H1 (cell line): Measurements from ENCODE around the gene TTC3. TPM values are rescaled to one million over a fixed set of nuclear protein-coding genes. Genes with fewer than 3 reads are reported as not detected.

Experiments
- CTCF ChIA-PET: fragments of 300-600 bp; sonication (Branson Sonifier 250); formaldehyde crosslinking; loops from one replicate; lab custom pipeline; 2021; ENCODE audit not compliant: partially characterized antibody; lab: Charles Lee
- POLR2A ChIA-PET: fragments of 300-600 bp; sonication (Branson Sonifier 250); formaldehyde crosslinking; loops from one replicate; lab custom pipeline; 2021; ENCODE audit warnings: inconsistent platforms; ENCODE audit not compliant: partially characterized antibody; lab: Charles Lee
- DNase-seq, 2 experiments: peaks; one replicate each; pipeline versions ENCODE4 v3.0.0 to v3.0.0-alpha.2; 2010 to 2022; ENCODE audit warnings: low spot score in 2 of 2, low read depth in 1 of 2, mixed read lengths in 1 of 2
- FAIRE-seq: peaks from 2 replicates; lab custom pipeline; 2011; peaks lifted over from hg19 to GRCh38; lab: Jason Lieb, UNC
- H2AFZ ChIP-seq: 2 replicates; pipeline ENCODE4 v1.8.1; 2012; ENCODE audit warnings: low read length, inconsistent platforms
- H2AK5ac ChIP-seq: 2 replicates; pipeline ENCODE4 v1.6.1; 2013; ENCODE audit warnings: low read depth, low read length
- H2BK120ac ChIP-seq: replicated peaks from 2 replicates; pipeline ENCODE3; 2013; ENCODE audit warnings: low read depth, low read length, inconsistent platforms
- H2BK12ac ChIP-seq: 2 replicates; pipeline ENCODE4 v1.6.1; 2013; ENCODE audit warnings: low read depth, low read length
- H2BK15ac ChIP-seq: 2 replicates; pipeline ENCODE4 v1.6.1; 2013; ENCODE audit warnings: low read length
- H2BK20ac ChIP-seq: 2 replicates; pipeline ENCODE4 v1.6.1; 2013; ENCODE audit warnings: low read length
- H2BK5ac ChIP-seq: 2 replicates; pipeline ENCODE4 v1.6.1; 2013; ENCODE audit warnings: low read depth, low read length
- H3K14ac ChIP-seq: 2 replicates; pipeline ENCODE4 v1.6.1; 2013; ENCODE audit warnings: inconsistent platforms; ENCODE audit not compliant: insufficient read length
- H3K18ac ChIP-seq: 2 replicates; pipeline ENCODE4 v1.6.1; 2013; ENCODE audit warnings: low read length; ENCODE audit errors: extremely low read depth
- H3K23ac ChIP-seq: 2 replicates; pipeline ENCODE4 v1.6.1; 2013; ENCODE audit warnings: inconsistent platforms; ENCODE audit not compliant: insufficient read length
- H3K23me2 ChIP-seq: 2 replicates; pipeline ENCODE4 v1.6.1; 2013; ENCODE audit warnings: low read depth, low read length
- H3K27ac ChIP-seq: 2 replicates; pipeline ENCODE4 v1.6.1; 2011; ENCODE audit warnings: low read depth, low read length, inconsistent platforms
- H3K27me3 ChIP-seq, 4 experiments: replicated peaks in 1 of 4; 1 replicate in 1 of 4; 2 replicates in 3 of 4; pipeline versions ENCODE4 v1.6.1 to v1.8.1; 2011 to 2013; ENCODE audit warnings: low read length in 3 of 4, mild to moderate bottlenecking in 3 of 4, inconsistent platforms in 2 of 4, mixed read lengths in 2 of 4, moderate library complexity in 1 of 4; ENCODE audit not compliant: control insufficient read depth in 3 of 4, insufficient read depth in 3 of 4; ENCODE audit errors: extremely low read depth in 1 of 4
- H3K36me3 ChIP-seq, 4 experiments: 2 replicates each; pipeline versions ENCODE4 v1.6.1 to v1.8.1; 2011 to 2013; ENCODE audit warnings: mild to moderate bottlenecking in 4 of 4, low read length in 3 of 4, moderate library complexity in 2 of 4, control low read depth in 1 of 4, inconsistent platforms in 1 of 4; ENCODE audit not compliant: insufficient read depth in 4 of 4, control insufficient read depth in 2 of 4
- H3K4ac ChIP-seq: replicated peaks from 2 replicates; pipeline ENCODE3; 2013; ENCODE audit warnings: low read length, low read depth, mixed read lengths, inconsistent platforms; ENCODE audit not compliant: insufficient read length
- H3K4me1 ChIP-seq, 4 experiments: replicated peaks in 1 of 4; 1 replicate in 1 of 4; 2 replicates in 3 of 4; pipeline versions ENCODE4 v1.6.1 to v1.8.1; 2011 to 2013; ENCODE audit warnings: low read length in 3 of 4, inconsistent platforms in 2 of 4, mixed read lengths in 1 of 4; ENCODE audit not compliant: insufficient read depth in 4 of 4, control insufficient read depth in 3 of 4
- H3K4me2 ChIP-seq, 2 experiments: 2 replicates each; pipeline versions ENCODE4 v1.6.1 to v1.8.1; 2011 to 2013; ENCODE audit warnings: low read depth in 2 of 2, low read length in 2 of 2, control low read depth in 1 of 2, inconsistent platforms in 1 of 2, mild to moderate bottlenecking in 1 of 2; ENCODE audit not compliant: insufficient read depth in 1 of 2
- H3K4me3 ChIP-seq, 4 experiments: fragments of 200-600, 300-600 bp in 1 of 4; sonication (generic), shearing (Covaris generic), sonication (Bioruptor Twin) in 1 of 4; 2 replicates each; pipeline versions ENCODE4 v1.5.1 to v1.8.1; 2011 to 2016; ENCODE audit warnings: low read length in 4 of 4, low read depth in 3 of 4, control low read depth in 2 of 4, inconsistent platforms in 2 of 4, mild to moderate bottlenecking in 2 of 4, mixed read lengths in 1 of 4, moderate library complexity in 1 of 4; ENCODE audit not compliant: insufficient read depth in 2 of 4; ENCODE audit errors: extremely low read depth in 1 of 4
- H3K56ac ChIP-seq: replicated peaks from 2 replicates; pipeline ENCODE3; 2013; ENCODE audit warnings: low read depth, mild to moderate bottlenecking, mixed read lengths, low read length, inconsistent platforms; ENCODE audit not compliant: insufficient read length
- H3K79me1 ChIP-seq: 2 replicates; pipeline ENCODE4 v1.6.1; 2013; ENCODE audit warnings: low read depth, low read length, control low read depth
- H3K79me2 ChIP-seq, 2 experiments: 2 replicates each; pipeline versions ENCODE4 v1.6.1 to v1.8.1; 2012 to 2013; ENCODE audit warnings: low read length in 2 of 2, mild to moderate bottlenecking in 2 of 2, inconsistent platforms in 1 of 2; ENCODE audit not compliant: insufficient read depth in 2 of 2, control insufficient read depth in 1 of 2
- H3K9ac ChIP-seq, 4 experiments: replicated peaks in 1 of 4; 1 replicate in 1 of 4; 2 replicates in 3 of 4; pipeline versions ENCODE4 v1.6.1 to v1.8.1; 2011 to 2013; ENCODE audit warnings: low read depth in 3 of 4, low read length in 3 of 4, control low read depth in 2 of 4, mild to moderate bottlenecking in 2 of 4, moderate library complexity in 2 of 4, inconsistent platforms in 1 of 4; ENCODE audit errors: extremely low read depth in 1 of 4
- H3K9me3 ChIP-seq, 2 experiments: 2 replicates each; pipeline versions ENCODE4 v1.6.1 to v1.8.1; 2012 to 2013; ENCODE audit warnings: mild to moderate bottlenecking in 2 of 2, moderate library complexity in 2 of 2, control low read depth in 1 of 2, inconsistent platforms in 1 of 2, low read depth in 1 of 2, low read length in 1 of 2, mixed read lengths in 1 of 2; ENCODE audit not compliant: insufficient read depth in 2 of 2
- H4K20me1 ChIP-seq, 2 experiments: replicated peaks in 1 of 2; 2 replicates each; pipeline versions ENCODE3 to v1.8.1; 2011 to 2013; ENCODE audit warnings: inconsistent platforms in 2 of 2, low read length in 2 of 2, mild to moderate bottlenecking in 1 of 2; ENCODE audit not compliant: insufficient read depth in 2 of 2, control insufficient read depth in 1 of 2
- H4K5ac ChIP-seq: 2 replicates; pipeline ENCODE4 v1.6.1; 2013; ENCODE audit warnings: low read length, low read depth, mixed read lengths, inconsistent platforms; ENCODE audit not compliant: insufficient read length
- H4K8ac ChIP-seq: 2 replicates; pipeline ENCODE4 v1.8.0; 2013; ENCODE audit warnings: mild to moderate bottlenecking, moderate library complexity, low read length, inconsistent platforms; ENCODE audit not compliant: insufficient read depth; ENCODE audit errors: extremely low read depth
- H4K91ac ChIP-seq: replicated peaks from 2 replicates; pipeline ENCODE3; 2013; ENCODE audit warnings: low read length, mixed read lengths, inconsistent platforms; ENCODE audit not compliant: insufficient read length
- BRCA1 ChIP-seq: IDR thresholded peaks from 2 replicates; pipeline ENCODE4 v1.6.1; 2012; ENCODE audit warnings: low read depth, low read length, improper control_type of control experiment
- CHD2 ChIP-seq: IDR thresholded peaks from 2 replicates; pipeline ENCODE4 v1.6.1; 2012; ENCODE audit warnings: low read length, improper control_type of control experiment
- CTCF ChIP-seq, 3 experiments: IDR thresholded peaks; 1 replicate in 2 of 3; 2 replicates in 1 of 3; pipeline versions ENCODE4 v1.5.1 to v1.6.1; 2011; ENCODE audit warnings: low read length in 3 of 3, mild to moderate bottlenecking in 3 of 3, inconsistent platforms in 2 of 3, low read depth in 1 of 3, moderate library complexity in 1 of 3; ENCODE audit not compliant: insufficient read depth in 1 of 3; ENCODE audit errors: control extremely low read depth in 1 of 3
- E2F6 ChIP-seq: IDR thresholded peaks from 2 replicates; pipeline ENCODE4 v1.6.1; 2012; ENCODE audit warnings: inconsistent platforms
- FOSL1 ChIP-seq: IDR thresholded peaks from 2 replicates; pipeline ENCODE4 v1.6.1; 2011; ENCODE audit warnings: mild to moderate bottlenecking, low read depth, low read length, moderate library complexity; ENCODE audit not compliant: insufficient read depth
- GABPA ChIP-seq: IDR thresholded peaks from 2 replicates; pipeline ENCODE4 v1.6.1; 2011; ENCODE audit warnings: mild to moderate bottlenecking, low read length, moderate library complexity, borderline replicate concordance; ENCODE audit not compliant: insufficient read depth
- GTF2F1 ChIP-seq: IDR thresholded peaks from 2 replicates; pipeline ENCODE4 v1.6.1; 2012; ENCODE audit warnings: low read depth, low read length, improper control_type of control experiment, borderline replicate concordance
- NRF1 ChIP-seq: IDR thresholded peaks from 2 replicates; pipeline ENCODE4 v1.6.1; 2011; ENCODE audit warnings: mild to moderate bottlenecking, low read depth, low read length, improper control_type of control experiment
- RBBP5 ChIP-seq: IDR thresholded peaks from 2 replicates; pipeline ENCODE4 v1.7.1; 2012; ENCODE audit warnings: low read depth, mild to moderate bottlenecking, inconsistent platforms, low read length, moderate library complexity, borderline replicate concordance
- TAF7 ChIP-seq: optimal IDR thresholded peaks from 2 replicates; pipeline ENCODE3; 2011; ENCODE audit warnings: low read depth, mild to moderate bottlenecking, inconsistent platforms, low read length, moderate library complexity, borderline replicate concordance
- ZNF274 ChIP-seq: IDR thresholded peaks from 2 replicates; pipeline ENCODE4 v1.7.0; 2012; ENCODE audit warnings: low read length, borderline replicate concordance; ENCODE audit errors: extremely low read depth
- WGBS, 2 experiments: shearing (Covaris generic) in 1 of 2; methylation state at CpG; one replicate each; pipeline versions ENCODE4 v1.1.6 to v1.1.7; 2013 to 2015; ENCODE audit warnings: low lambda C conversion rate in 2 of 2, mixed read lengths in 2 of 2, inconsistent platforms in 1 of 2, low coverage in 1 of 2, missing lambda C conversion rate in 1 of 2; ENCODE audit not compliant: insufficient replicate concordance in 2 of 2, insufficient coverage in 1 of 2, insufficient read length in 1 of 2; ENCODE audit errors: extremely low coverage in 1 of 2, missing lambda C conversion rate in 1 of 2; 5-methylcytosine and 5-hydroxymethylcytosine counted together
- polyA plus RNA-seq, 7 experiments: library from polyadenylated mRNA; depleted of rRNA in 3 of 7; stranded (reverse) in 5 of 7; unstranded in 2 of 7; fragments of >200 nt in 5 of 7; fragments of 200-250 nt in 2 of 7; gene quantifications; 1 replicate in 5 of 7; 2 replicates in 1 of 7; 4 replicates in 1 of 7; pipeline versions ENCODE4 v1.2.1 to v1.2.3, GENCODE V29; 2011 to 2013; ENCODE audit warnings: missing spikeins in 2 of 7, mixed read lengths in 2 of 7
- total RNA-seq: library from RNA; stranded (reverse); fragmentation: NEBNext Ultra II Directional; extraction: Animal tissue kit (Norgen Biotek cat#: 25700); gene quantifications from 2 replicates; pipeline ENCODE4 v1.2.1, GENCODE V29; 2021

The TTC3 gene
- total and polyA plus RNA-seq, 2 of the 8 experiments (the other 6 are each of a cell fraction or from before 2014, with no cell fraction given), result 11.0 to 36.2 TPM

DNA sequence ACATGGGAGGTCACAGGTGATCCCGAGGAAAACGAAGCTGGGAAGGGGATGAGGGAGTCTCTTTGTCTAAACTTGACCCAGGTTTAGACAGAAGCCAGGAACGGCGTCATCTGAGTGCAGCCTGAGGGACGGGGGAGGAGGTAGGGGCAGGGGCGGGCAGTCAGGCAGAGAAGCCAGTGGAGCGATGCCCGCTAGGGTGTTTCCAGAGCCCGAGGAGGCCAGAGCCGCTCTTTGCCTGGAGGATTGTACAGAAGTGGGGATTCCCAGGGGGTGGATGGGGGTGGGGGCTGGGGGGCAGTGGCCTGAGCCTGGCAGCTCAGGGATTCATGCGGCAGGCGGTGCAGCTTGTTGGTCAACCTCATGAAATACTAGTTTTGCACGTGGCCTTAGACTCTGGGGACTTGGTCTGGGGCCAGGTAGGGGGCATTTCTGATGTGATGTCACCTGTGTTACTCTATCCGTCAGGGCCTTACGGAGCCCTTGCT is 135.7 kb downstream of the TTC3 start:
- DNase-seq, result no peak
- Histone ChIP-seq H3K4me1 (no peaks in the 10 kb centered on the region), H2BK12ac (no peak overlapping the region), H4K8ac (no peak overlapping the region), H3K23me2 (no peaks in the 10 kb centered on the region), H3K4ac (no peak overlapping the region), H3K18ac (no peak overlapping the region), H3K79me2 (no peaks in the 10 kb centered on the region), H2AK5ac (no peak overlapping the region), H3K79me1 (no peaks in the 10 kb centered on the region), H3K27me3 (no peaks in the 10 kb centered on the region), H2BK120ac (no peak overlapping the region), H3K9me3 (0 out of 4 replicates have a peak, but pooled peaks cover 0 to 8% of the 10 kb centered on the region in 2 experiments), H2BK5ac (no peak overlapping the region), H4K5ac (no peak overlapping the region), H3K56ac (no peak overlapping the region), H3K4me2 (no peak overlapping the region), H3K27ac (no peak overlapping the region), H2BK15ac (no peak overlapping the region), H3K4me3 (no peak overlapping the region), H3K36me3 (no peaks in the 10 kb centered on the region), H4K20me1 (no peaks in the 10 kb centered on the region), H3K9ac (no peak overlapping the region), H2BK20ac (no peak overlapping the region), H4K91ac (no peak overlapping the region), H2AFZ (no peak overlapping the region), H3K14ac (no peak overlapping the region), H3K23ac (no peak overlapping the region)
- ChIA-PET POLR2A (no interaction called here), CTCF (no interaction called here)
- WGBS, 2 experiments, result 93% methylated on average over 8 of the region's 15 CpGs; no CpG with 5 or more reads in 1 of the 2 experiments
- no peak for FAIRE-seq
- TF ChIP-seq BRCA1 (no peak), CTCF (IDR thresholded peaks at IDR 0.05; ENCODE audit: control extremely low read depth in 1 of 3, insufficient read depth in 1 of 3, low read depth in 1 of 3, low read length in 3 of 3) (no peak), ZNF274 (no peak), GABPA (no peak), FOSL1 (no peak), RBBP5 (no peak), NRF1 (no peak), TAF7 (no peak), E2F6 (no peak), CHD2 (no peak), GTF2F1 (no peak)
